OCI-LY3 (cell line): ENCODE results near the gene PPP2R2C.

Experiments
- H2AFZ ChIP-seq: fragments of 200-600, 300-600 bp; shearing (Covaris generic); 2 replicates; pipeline ENCODE4 v1.6.0; 2014; ENCODE audit warnings: antibody characterized with exemption, low read depth, low read length
- H3K27ac ChIP-seq: fragments of 200-600, 300-600 bp; sonication (generic); 2 replicates; pipeline ENCODE4 v1.5.1; 2014; ENCODE audit warnings: mild to moderate bottlenecking, low read length, moderate library complexity, mixed read lengths
- H3K27me3 ChIP-seq: fragments of 200-600, 300-600 bp; sonication (generic); 2 replicates; pipeline ENCODE4 v1.6.1; 2014; ENCODE audit warnings: low read depth, low read length, mixed read lengths
- H3K36me3 ChIP-seq: fragments of 200-600, 300-600 bp; sonication (generic); replicated peaks from 2 replicates; pipeline ENCODE3; 2014; ENCODE audit warnings: low read depth, low read length, mixed read lengths
- H3K4me1 ChIP-seq: fragments of 300-600, 200-600 bp; sonication (generic); 2 replicates; pipeline ENCODE4 v1.6.1; 2014; ENCODE audit warnings: low read length, mixed read lengths
- H3K4me2 ChIP-seq: fragments of 200-600, 300-600 bp; sonication (generic); 2 replicates; pipeline ENCODE4 v1.6.1; 2014; ENCODE audit warnings: low read length, mixed read lengths
- H3K4me3 ChIP-seq: fragments of 300-600, 200-600 bp; sonication (generic); 2 replicates; pipeline ENCODE4 v1.5.1; 2014; ENCODE audit warnings: antibody characterized with exemption, mild to moderate bottlenecking, low read length, moderate library complexity
- H3K79me2 ChIP-seq: fragments of 300-600, 200-600 bp; shearing (Covaris generic); 2 replicates; pipeline ENCODE4 v1.6.1; 2014; ENCODE audit warnings: mild to moderate bottlenecking, low read length, mixed read lengths
- H3K9ac ChIP-seq: fragments of 300-600, 200-600 bp; shearing (Covaris generic); 2 replicates; pipeline ENCODE4 v1.6.0; 2014; ENCODE audit warnings: mild to moderate bottlenecking, low read length, moderate library complexity
- H3K9me3 ChIP-seq: fragments of 200-600, 300-600 bp; shearing (Covaris generic); 2 replicates; pipeline ENCODE4 v1.6.1; 2014; ENCODE audit warnings: low read length, mixed read lengths; ENCODE audit not compliant: insufficient read depth
- H4K20me1 ChIP-seq: fragments of 200-600, 300-600 bp; sonication (generic); 2 replicates; pipeline ENCODE4 v1.6.1; 2016; ENCODE audit warnings: low read length, mixed read lengths; ENCODE audit not compliant: insufficient read depth
- EZH2phosphoT487 ChIP-seq: fragments of 200-600 bp; shearing (Covaris generic); IDR thresholded peaks from 2 replicates; pipeline ENCODE4 v1.6.1; 2018; ENCODE audit warnings: antibody characterized with exemption, mixed run types, low read depth
- TF ChIP-seq, protein P1 (sequence below): fragments of 200-600, 300-600 bp; sonication (generic); IDR thresholded peaks from 2 replicates; pipeline ENCODE4 v1.5.1; 2014; ENCODE audit warnings: antibody characterized with exemption, low read length, low read depth

The PPP2R2C gene

GRCh38 chr4:6341696-6342095, 130.7 kb downstream of the PPP2R2C start:
- H3K27ac ChIP-seq = no peak overlapping the region
- no peak overlapping the region for H3K4me2 ChIP-seq
- H3K36me3 ChIP-seq = no peaks in the 10 kb centered on the region
- H3K9me3 ChIP-seq = no peaks in the 10 kb centered on the region
- no peaks in the 10 kb centered on the region for H3K79me2 ChIP-seq
- no peak for TF ChIP-seq EZH2phosphoT487
- TF ChIP-seq, protein P1, sequence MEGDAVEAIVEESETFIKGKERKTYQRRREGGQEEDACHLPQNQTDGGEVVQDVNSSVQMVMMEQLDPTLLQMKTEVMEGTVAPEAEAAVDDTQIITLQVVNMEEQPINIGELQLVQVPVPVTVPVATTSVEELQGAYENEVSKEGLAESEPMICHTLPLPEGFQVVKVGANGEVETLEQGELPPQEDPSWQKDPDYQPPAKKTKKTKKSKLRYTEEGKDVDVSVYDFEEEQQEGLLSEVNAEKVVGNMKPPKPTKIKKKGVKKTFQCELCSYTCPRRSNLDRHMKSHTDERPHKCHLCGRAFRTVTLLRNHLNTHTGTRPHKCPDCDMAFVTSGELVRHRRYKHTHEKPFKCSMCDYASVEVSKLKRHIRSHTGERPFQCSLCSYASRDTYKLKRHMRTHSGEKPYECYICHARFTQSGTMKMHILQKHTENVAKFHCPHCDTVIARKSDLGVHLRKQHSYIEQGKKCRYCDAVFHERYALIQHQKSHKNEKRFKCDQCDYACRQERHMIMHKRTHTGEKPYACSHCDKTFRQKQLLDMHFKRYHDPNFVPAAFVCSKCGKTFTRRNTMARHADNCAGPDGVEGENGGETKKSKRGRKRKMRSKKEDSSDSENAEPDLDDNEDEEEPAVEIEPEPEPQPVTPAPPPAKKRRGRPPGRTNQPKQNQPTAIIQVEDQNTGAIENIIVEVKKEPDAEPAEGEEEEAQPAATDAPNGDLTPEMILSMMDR = no peak
- H3K27me3 ChIP-seq = 0 out of 2 replicates have a peak, but pooled peaks cover 6% of the 10 kb centered on the region
- H2AFZ ChIP-seq = no peak overlapping the region
- H3K4me3 ChIP-seq = no peak overlapping the region
- no peaks in the 10 kb centered on the region for H4K20me1 ChIP-seq
- H3K4me1 ChIP-seq = no peaks in the 10 kb centered on the region
- no peak overlapping the region for H3K9ac ChIP-seq

GRCh38 chr4:6340446-6341015, 131.9 kb downstream of the PPP2R2C start:
- H4K20me1 ChIP-seq = no peaks in the 10 kb centered on the region
- no peaks in the 10 kb centered on the region for H3K4me1 ChIP-seq
- H2AFZ ChIP-seq = no peak overlapping the region
- H3K9me3 ChIP-seq = no peaks in the 10 kb centered on the region
- no peak for TF ChIP-seq EZH2phosphoT487
- TF ChIP-seq, protein P1 = no peak
- H3K27me3 ChIP-seq = 0 out of 2 replicates have a peak, but pooled peaks cover 6% of the 10 kb centered on the region
- H3K27ac ChIP-seq = no peak overlapping the region
- no peaks in the 10 kb centered on the region for H3K36me3 ChIP-seq
- H3K4me2 ChIP-seq = no peak overlapping the region
- H3K4me3 ChIP-seq = no peak overlapping the region
- H3K9ac ChIP-seq = no peak overlapping the region
- no peaks in the 10 kb centered on the region for H3K79me2 ChIP-seq

- TF ChIP-seq EZH2phosphoT487 = no peak
- TF ChIP-seq, protein P1 = no peak
- Histone ChIP-seq H4K20me1 (no peaks in the 10 kb centered on the region), H2AFZ (no peak overlapping the region), H3K4me3 (no peak overlapping the region), H3K36me3 (no peaks in the 10 kb centered on the region), H3K79me2 (no peaks in the 10 kb centered on the region), H3K9me3 (no peaks in the 10 kb centered on the region), H3K27ac (no peak overlapping the region), H3K27me3 (0 out of 2 replicates have a peak, but pooled peaks cover 6% of the 10 kb centered on the region), H3K4me1 (no peaks in the 10 kb centered on the region), H3K4me2 (no peak overlapping the region), H3K9ac (no peak overlapping the region)
These were observed 132.5 kb downstream of the PPP2R2C start for GRCh38 chr4:6339818-6340445.

DNA sequence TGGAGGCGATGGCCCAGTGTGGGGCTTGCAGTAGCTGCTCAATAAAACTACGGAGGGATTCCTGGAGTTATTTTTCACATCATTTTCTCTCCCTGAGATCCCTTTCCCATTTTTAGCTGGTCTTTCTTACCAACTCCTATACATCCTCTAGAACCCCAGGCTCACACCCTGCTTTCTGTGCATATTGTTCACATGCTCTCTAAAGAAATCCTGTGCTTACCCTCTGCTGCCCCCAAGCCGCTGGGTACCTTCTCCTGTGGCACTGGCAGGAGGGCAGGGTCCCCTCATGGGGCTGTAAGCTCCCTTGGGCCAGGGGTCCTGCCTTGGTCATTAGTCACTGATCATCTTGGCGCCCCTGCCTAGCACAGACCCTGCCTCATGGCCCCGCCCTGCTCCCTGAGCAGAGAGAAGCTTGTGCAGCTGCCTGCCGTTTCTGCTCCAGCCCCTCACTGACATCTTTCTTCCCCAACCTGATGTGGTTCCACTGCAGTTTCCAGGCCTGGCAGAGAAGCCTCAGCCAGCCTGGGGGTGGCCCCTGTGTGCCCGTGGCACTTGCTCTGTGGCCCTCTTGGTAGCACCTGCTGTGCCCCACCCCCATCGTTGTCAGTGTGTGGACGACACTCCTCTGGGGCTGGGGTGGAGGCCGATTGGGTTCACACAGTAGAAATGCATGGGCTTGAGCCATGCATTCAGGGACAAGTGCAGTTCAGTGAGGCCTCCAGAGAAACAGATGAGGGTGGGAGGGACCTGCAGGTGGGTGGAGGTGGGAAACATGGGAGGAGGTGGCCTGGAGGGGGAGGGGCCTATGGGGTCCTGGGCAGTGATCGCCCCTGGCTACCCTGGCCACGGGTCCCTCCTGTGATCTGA, 133.2 kb downstream of the PPP2R2C start:
- TF ChIP-seq EZH2phosphoT487 = no peak
- TF ChIP-seq, protein P1 = no peak
- H3K9me3 ChIP-seq = no peaks in the 10 kb centered on the region

More for the DNA sequence above, 133.2 kb downstream of the PPP2R2C start:
- Histone ChIP-seq H3K79me2 (no peaks in the 10 kb centered on the region), H3K4me3 (no peak overlapping the region), H3K27me3 (0 out of 2 replicates have a peak, but pooled peaks cover 6% of the 10 kb centered on the region), H3K4me2 (no peak overlapping the region), H3K27ac (no peak overlapping the region), H3K9ac (no peak overlapping the region), H3K4me1 (no peaks in the 10 kb centered on the region), H3K36me3 (no peaks in the 10 kb centered on the region), H2AFZ (no peak overlapping the region), H4K20me1 (no peaks in the 10 kb centered on the region)
